SKM-1 treated with dmso at 0.1 percent for 144 hours (cell line): ENCODE data around the gene KRTAP5-1.
"Not testable (repeated sequence)": the region's sequence is repeated elsewhere in the genome, so short reads cannot be mapped to it uniquely, and the experiment has no call there.

Experiments used
- DNase-seq: peaks from one replicate; lab custom pipeline; 2025; ENCODE audit not compliant: unreplicated experiment; lab: John Stamatoyannopoulos, UW

KRTAP5-1 gene

GRCh38 chr11:1601663-1602062 is 16.6 kb upstream of the KRTAP5-1 start:
- DNase-seq, result not testable (repeated sequence)

DNA sequence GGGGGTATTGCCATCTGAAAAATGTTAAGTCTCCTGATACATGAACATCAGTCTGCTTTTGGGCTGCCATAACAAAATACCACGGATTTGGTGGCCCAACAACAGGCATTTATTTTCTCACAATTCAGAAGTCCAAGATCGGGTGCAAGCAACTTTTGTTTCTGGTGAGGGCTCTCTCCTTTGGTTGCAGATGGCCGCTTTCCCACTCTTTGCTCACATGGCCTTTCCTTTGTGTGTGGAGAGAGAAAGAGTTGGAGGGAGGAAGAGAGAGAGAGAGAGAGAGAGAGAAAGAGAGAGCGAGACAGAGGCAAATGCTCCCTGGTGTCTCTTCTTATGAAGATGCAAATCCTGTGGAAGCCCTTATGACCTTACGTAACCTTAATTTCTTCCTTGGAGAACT is 15.5 kb upstream of the KRTAP5-1 start:
- no peak for DNase-seq

GRCh38 chr11:1598816-1599215 is 13.7 kb upstream of the KRTAP5-1 start:
- no peak for DNase-seq

DNA sequence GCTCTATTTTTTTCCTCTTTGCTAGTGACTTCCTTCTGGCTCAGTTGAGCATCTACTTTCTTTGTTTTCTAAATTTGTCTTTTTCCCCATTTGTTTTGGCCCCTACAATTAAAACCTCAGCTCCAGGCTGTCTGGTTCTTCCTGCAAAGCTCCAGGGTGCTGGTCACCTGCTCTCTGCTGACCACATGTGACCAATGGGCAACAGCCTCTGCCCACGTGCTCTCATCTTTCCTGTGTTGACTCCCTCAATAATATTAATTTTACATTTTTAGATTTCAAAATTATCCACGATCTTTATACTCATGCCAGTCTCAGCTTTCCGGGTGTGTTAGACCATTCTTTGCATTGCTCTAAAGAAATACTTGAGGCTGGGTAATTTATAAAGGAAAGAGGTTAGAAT is 13.3 kb upstream of the KRTAP5-1 start:
- DNase-seq, result not testable (repeated sequence)

- no peak for DNase-seq
Measured at GRCh38 chr11:1597994-1598380, 12.9 kb upstream of the KRTAP5-1 start, which contains the start of gene KRTAP5-2. KRTAP5-2 (minus strand) TSS chr11:1598294; CDS start chr11:1598250, 44 bp downstream.

GRCh38 chr11:1597331-1597993 is 12.4 kb upstream of the KRTAP5-1 start:
- DNase-seq, result no peak

- DNase-seq, result not testable (repeated sequence)
Measured at GRCh38 chr11:1596576-1597121, 11.6 kb upstream of the KRTAP5-1 start.

GRCh38 chr11:1595994-1596575 is 11.0 kb upstream of the KRTAP5-1 start:
- DNase-seq, result not testable (repeated sequence)

- no peak for DNase-seq
Measured at GRCh38 chr11:1592628-1593027, 7.5 kb upstream of the KRTAP5-1 start.

DNA sequence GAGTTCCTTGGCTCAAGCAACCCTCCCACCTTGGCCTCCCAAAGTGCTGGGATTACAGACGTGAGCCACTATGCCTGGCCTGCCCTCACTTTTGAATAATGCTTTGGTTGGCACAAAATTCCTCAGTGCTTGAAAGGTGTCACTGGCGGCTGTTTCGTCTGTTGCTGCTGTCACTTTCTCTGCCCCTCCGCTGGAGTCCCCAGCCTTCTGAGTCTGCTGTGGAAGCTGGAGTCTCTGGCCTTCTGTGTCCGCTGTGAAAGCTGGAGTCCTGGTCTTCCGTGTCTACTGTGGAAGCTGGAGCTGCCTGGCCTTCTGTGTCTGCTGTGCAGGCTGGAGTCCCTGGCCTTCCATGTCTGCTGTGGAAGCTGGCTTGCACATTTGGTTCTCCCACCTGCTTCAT is 4.9 kb upstream of the KRTAP5-1 start:
- DNase-seq, result no peak

- peak; percentile 34 for DNase-seq
Measured at GRCh38 chr11:1589191-1589963, 4.3 kb upstream of the KRTAP5-1 start.

GRCh38 chr11:1586699-1587098 is 1.6 kb upstream of the KRTAP5-1 start:
- no peak for DNase-seq

GRCh38 chr11:1582909-1583308 is 2.2 kb downstream of the KRTAP5-1 start:
- DNase-seq, result not testable (repeated sequence)

DNA sequence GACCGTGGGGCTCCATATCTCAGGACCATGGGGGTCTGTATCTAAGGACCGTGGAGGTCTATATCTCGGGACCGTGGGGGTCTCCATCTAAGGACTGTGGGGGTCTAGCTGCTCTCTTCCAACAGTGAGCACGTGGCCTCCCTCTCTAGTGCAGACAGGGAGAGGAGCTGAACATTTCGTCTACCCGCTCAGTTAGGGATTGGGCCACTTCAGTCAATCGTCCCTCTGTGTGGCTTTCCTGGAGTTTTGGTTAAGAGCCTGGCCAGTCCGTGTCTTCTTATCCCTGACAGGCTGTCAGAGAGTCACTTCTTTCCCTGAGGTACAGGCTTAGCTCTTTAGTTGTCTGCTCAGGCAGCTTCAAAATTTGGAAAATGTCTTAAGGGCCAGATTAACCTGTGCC is 3.1 kb downstream of the KRTAP5-1 start:
- no peak for DNase-seq

DNA sequence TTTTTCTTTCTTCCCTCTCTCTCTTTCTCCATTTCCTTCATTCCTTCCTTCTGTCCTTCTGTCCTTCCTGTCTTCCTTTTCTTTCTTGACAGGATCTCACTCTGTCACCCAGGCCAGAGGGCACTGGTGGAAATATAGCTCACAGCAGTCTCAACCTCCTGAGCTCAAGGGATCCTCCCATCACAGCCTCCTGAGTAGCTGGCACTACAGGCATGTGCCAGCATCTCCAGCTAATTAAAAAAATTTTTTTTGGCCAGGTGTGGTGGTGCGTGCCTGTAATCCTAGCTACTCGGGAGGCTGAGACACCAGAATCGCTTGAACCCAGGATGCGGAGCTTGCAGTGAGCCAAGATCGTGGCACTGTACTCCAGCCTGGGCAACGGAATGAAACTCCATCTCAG is 8.3 kb downstream of the KRTAP5-1 start:
- DNase-seq, result no peak

DNA sequence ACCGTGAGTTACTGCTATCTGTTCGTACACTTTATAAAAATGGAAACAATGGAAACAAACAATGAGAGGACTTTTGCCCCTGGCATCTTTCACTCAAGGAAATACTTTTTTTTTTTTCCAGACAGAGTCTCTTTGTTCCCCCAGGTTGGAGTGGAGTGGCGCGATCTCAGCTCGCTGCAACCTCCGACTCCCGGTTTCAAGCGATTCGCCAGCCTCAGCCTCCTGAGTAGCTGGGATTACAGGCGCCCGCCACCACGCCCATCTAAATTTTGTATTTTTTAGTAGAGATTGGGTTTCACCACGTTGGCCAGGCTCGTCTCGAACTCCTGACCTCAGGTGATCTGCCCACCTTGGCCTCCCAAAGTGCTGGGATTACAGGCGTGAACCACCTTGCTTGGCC is 9.3 kb downstream of the KRTAP5-1 start:
- not testable (repeated sequence) for DNase-seq

GRCh38 chr11:1574933-1575242 is 10.2 kb downstream of the KRTAP5-1 start:
- no peak for DNase-seq

DNA sequence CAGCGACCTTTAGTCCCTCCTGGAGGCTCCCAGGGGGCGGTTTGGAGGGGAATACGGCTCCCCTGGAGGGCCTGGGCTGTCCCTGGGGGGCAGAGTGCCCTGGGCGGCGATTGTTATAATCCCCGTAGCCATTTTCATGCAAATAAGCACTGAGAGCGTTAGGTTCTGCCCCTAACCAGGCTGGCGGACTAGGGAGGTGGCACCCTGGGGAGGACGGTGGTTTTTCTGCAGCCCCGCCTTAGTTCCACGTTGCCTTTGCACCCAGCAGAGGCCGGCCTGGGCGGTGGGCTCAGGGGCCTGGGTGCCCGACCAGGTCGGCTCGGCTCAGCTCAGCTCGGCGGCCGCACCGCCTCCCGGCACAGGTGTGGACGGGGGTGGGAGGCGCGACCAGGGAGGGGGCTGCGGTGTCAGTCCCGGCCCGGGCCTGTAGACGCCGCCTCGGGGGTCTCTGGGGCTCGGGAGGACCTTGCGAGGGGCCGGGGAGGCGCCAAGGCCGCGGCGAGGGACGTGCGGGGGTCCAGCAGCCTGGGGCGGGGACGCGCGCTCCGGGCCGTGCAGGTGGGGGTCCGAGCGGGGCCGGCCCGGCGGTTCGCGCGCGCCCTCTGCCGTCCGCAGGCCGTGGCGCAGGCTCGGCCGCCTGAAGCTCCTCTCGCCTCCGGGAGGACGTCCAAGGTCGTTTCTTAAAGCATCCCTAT is 10.7 kb downstream of the KRTAP5-1 start:
- peak; percentile 30 for DNase-seq

GRCh38 chr11:1573903-1574237 is 11.2 kb downstream of the KRTAP5-1 start:
- DNase-seq, result no peak

DNA sequence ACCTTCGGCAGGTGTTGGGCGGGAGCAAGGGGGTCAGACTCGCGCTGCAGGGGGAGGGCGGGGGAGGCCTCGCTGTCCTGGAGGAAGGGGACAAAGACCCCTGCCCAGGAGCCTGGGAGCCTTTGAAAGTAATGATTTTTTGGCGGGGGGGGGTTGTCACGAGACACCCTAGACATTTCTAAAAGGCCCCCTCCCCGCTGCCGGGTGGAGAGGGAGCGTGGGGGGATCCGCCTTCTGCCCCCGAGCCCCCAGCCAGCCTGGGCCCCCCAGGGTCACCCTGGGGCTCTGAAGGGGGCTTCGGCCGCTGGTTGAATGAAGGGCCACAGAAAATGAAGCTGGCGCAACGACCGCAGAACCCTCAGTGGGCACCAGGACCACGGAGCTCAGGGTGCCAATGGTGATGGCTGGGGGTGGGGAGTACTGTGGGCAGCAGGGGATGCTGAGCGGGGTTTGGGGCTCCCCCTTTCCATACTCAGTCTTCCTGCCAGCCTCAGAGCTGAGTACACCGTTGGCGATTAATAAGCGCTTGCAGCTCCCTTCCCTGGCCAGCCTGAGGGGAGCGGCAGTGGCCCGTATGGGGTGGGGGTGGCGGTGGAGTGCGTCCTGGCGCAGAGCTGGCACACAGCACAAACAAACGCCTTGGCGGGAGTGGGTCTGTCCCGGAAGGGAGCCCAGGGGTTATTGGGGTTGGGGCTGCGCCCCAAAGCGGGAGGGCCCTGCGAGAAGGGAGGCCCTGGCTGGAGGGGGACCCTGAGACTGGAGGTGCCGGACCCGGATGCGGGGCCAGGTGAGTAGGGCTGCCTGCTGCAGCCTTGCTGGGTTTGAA is 11.8 kb downstream of the KRTAP5-1 start:
- no peak for DNase-seq
